RWPE2 (cell line): ENCODE results near the gene RFFL.

Source experiments
- ATAC-seq: fragments of 200-7000 bp; cut with Tn5 transposase; 3 replicates; pipeline ENCODE4 v1.9.1; 2021; ENCODE audit warnings: low read depth
- DNase-seq: peaks from one replicate; pipeline ENCODE4 v3.0.0-alpha.2; 2020; ENCODE audit warnings: low spot score
- H3K27ac ChIP-seq: fragments of 450-650 bp; 2 replicates; pipeline ENCODE4 v1.5.1; 2017; ENCODE audit warnings: mild to moderate bottlenecking; ENCODE audit not compliant: poor library complexity, severe bottlenecking
- H3K27me3 ChIP-seq: fragments of 250-450 bp; sonication (Bioruptor Pico); 2 replicates; pipeline ENCODE4 v1.5.1; 2021; ENCODE audit warnings: mild to moderate bottlenecking, moderate library complexity; ENCODE audit not compliant: insufficient read depth, poor library complexity, severe bottlenecking
- H3K36me3 ChIP-seq: fragments of 250-450 bp; sonication (Bioruptor Pico); 2 replicates; pipeline ENCODE4 v1.5.1; 2020; ENCODE audit warnings: low read depth, mild to moderate bottlenecking, moderate library complexity
- H3K4me1 ChIP-seq: fragments of 250-450 bp; sonication (Bioruptor Pico); 2 replicates; pipeline ENCODE4 v1.5.1; 2021; ENCODE audit warnings: mild to moderate bottlenecking, moderate library complexity; ENCODE audit not compliant: insufficient read depth, poor library complexity, severe bottlenecking
- H3K4me3 ChIP-seq: fragments of 250-450 bp; sonication (Bioruptor Pico); 2 replicates; pipeline ENCODE4 v1.5.1; 2021; ENCODE audit warnings: mild to moderate bottlenecking, moderate library complexity; ENCODE audit not compliant: severe bottlenecking
- H3K9me3 ChIP-seq: fragments of 250-450 bp; sonication (Bioruptor Pico); 2 replicates; pipeline ENCODE4 v1.5.1; 2021; ENCODE audit warnings: mild to moderate bottlenecking, moderate library complexity; ENCODE audit not compliant: severe bottlenecking
- TF ChIP-seq, protein P1 (sequence below): fragments of 450-650 bp; IDR thresholded peaks from one replicate; pipeline ENCODE4 v1.5.1; 2017; ENCODE audit warnings: mild to moderate bottlenecking, moderate library complexity; ENCODE audit not compliant: poor library complexity, severe bottlenecking

RFFL gene

DNA sequence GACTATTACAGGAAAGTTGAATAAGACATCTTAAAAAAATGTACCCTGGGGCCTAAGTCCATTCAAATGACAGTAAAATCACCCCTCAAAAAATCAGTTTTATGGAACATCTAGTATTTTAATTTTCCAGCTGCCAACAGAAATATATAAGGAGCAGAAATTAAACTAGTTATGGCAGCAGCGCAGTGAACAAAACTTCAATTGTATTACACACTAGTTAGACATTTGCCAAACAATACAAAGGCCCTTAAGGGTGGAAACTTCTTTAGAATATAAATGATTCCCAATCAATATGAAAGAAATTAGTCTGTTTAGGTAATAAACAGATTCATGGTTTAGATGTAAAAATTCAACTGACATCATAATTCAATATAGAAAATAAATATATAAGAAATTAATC lies 18.1 kb upstream of the RFFL start:
- Histone ChIP-seq H3K27me3 (no peaks in the 10 kb centered on the region), H3K27ac (peak overlapping the region; percentile 96), H3K36me3 (no peaks in the 10 kb centered on the region), H3K4me1 (peaks cover 74% of the 10 kb centered on the region), H3K4me3 (no peak overlapping the region), H3K9me3 (no peaks in the 10 kb centered on the region)
- ATAC-seq (no peak), DNase-seq (no peak)
- TF ChIP-seq, protein P1, sequence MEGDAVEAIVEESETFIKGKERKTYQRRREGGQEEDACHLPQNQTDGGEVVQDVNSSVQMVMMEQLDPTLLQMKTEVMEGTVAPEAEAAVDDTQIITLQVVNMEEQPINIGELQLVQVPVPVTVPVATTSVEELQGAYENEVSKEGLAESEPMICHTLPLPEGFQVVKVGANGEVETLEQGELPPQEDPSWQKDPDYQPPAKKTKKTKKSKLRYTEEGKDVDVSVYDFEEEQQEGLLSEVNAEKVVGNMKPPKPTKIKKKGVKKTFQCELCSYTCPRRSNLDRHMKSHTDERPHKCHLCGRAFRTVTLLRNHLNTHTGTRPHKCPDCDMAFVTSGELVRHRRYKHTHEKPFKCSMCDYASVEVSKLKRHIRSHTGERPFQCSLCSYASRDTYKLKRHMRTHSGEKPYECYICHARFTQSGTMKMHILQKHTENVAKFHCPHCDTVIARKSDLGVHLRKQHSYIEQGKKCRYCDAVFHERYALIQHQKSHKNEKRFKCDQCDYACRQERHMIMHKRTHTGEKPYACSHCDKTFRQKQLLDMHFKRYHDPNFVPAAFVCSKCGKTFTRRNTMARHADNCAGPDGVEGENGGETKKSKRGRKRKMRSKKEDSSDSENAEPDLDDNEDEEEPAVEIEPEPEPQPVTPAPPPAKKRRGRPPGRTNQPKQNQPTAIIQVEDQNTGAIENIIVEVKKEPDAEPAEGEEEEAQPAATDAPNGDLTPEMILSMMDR: no peak

DNA sequence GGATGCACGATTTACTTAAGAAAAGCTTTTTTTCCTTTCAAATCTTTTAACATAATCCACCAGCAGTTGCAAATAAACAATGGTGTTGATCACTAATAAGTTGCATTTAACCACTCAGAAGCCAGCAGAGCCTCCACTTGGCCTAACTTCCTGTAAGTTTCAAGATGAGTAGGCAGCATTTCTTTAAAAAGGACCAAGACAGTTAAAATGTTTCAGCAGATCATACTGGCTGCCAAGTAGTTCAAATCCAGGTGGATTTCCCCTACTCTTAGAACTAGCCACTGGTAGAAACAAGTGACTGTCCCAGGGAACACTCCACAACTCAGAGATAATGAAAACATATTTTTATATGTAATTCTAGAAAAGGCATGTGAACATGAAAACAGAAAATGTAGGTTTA lies 17.0 kb upstream of the RFFL start:
- no peak for ATAC-seq
- no peak for DNase-seq
- peak overlapping the region; percentile 33 for H3K27ac ChIP-seq

DNA sequence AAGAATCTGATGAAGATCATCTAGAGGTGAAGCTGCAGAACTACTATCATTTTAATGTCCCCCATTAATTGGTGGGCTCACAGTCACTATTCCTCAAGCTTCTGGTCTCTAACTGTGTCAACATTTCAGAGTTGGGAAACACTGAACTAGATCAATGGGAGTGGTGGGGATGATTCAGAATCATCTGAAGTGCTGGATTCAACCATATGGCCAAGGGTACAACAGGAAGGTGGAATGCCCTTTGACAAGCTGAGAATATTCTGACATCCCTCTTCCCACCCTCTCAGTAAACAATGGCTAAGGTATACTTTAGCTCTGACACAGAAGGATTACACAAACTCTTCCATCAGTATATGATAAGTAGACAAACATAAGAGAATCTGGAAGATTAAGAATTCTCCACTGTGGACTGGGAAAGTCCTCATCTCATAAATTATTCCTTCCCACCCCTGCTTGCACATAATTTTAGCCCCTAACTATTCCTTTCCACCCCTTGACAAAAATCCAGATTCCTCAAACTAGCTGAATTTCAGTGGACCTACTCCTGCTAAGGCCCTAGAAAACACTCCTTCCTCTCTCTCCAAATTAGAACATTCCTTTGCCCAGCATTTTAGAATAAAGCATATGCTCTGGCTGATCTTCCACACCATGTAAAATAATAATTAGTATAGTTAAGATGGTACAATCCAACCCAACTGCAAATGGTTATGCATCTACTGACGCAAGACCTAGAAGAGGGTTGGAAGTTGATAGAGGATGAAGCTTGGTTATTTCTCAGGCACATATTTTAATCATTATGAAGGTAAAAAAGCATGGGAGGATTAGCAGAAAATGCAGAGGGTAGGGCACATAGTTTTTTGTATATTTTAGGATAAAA lies 16.3 kb upstream of the RFFL start:
- peaks cover 63% of the 10 kb centered on the region for H3K4me1 ChIP-seq
- H3K27ac ChIP-seq: peak overlapping the region; percentile 33
- no peaks in the 10 kb centered on the region for H3K36me3 ChIP-seq
- ATAC-seq (peak; percentile 95), DNase-seq (no peak)
- no peaks in the 10 kb centered on the region for H3K27me3 ChIP-seq
- no peak overlapping the region for H3K4me3 ChIP-seq
- H3K9me3 ChIP-seq: no peaks in the 10 kb centered on the region
- TF ChIP-seq, protein P1: no peak

More for the DNA sequence above, 17.0 kb upstream of the RFFL start:
- no peaks in the 10 kb centered on the region for H3K27me3 ChIP-seq
- H3K4me3 ChIP-seq: no peak overlapping the region
- H3K9me3 ChIP-seq: no peaks in the 10 kb centered on the region
- TF ChIP-seq, protein P1: no peak
- no peaks in the 10 kb centered on the region for H3K36me3 ChIP-seq
- H3K4me1 ChIP-seq: peaks cover 65% of the 10 kb centered on the region

DNA sequence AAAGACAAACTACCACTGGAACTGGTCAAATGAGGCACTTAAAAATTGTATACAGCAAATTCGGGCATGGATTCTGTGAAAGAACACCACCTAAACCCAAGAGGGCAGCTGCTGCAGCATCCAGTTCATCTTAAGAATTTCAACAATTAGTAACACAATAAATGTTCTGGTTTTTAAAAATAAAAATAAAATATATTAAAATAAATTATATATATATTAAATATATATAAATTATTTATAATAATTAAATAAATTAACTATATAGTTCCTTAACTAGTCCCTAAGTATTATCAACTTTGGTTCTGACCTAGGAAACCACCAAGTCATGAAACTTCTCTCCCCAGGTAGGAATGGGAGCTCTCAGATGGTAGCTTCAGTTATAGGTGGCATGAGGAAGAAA lies 13.4 kb upstream of the RFFL start:
- Histone ChIP-seq H3K4me3 (no peak overlapping the region), H3K27me3 (no peaks in the 10 kb centered on the region), H3K4me1 (peaks cover 39% of the 10 kb centered on the region), H3K27ac (no peak overlapping the region), H3K9me3 (no peaks in the 10 kb centered on the region), H3K36me3 (peaks cover 3% of the 10 kb centered on the region; the same call in 1 of the 2 replicates)
- DNase-seq (no peak), ATAC-seq (no peak)
- TF ChIP-seq, protein P1: no peak
